DMS53 treated with DMSO at 0.1 percent for 48 hours (cell line): ENCODE results near the gene BMAL1.

Experiments used
- DNase-seq: peaks from one replicate; lab custom pipeline; 2025; ENCODE audit not compliant: unreplicated experiment; lab: John Stamatoyannopoulos, UW

The BMAL1 gene

GRCh38 chr11:13338427-13339069 is 61.0 kb downstream of the BMAL1 start:
- DNase-seq = peak; percentile 67

GRCh38 chr11:13339195-13340153 is 61.9 kb downstream of the BMAL1 start:
- peak; percentile 60 for DNase-seq

GRCh38 chr11:13341026-13341425 is 63.4 kb downstream of the BMAL1 start:
- DNase-seq = no peak

- DNase-seq = no peak
Observed at GRCh38 chr11:13343067-13343466, 65.5 kb downstream of the BMAL1 start.

- DNase-seq = peak; percentile 75
Observed at GRCh38 chr11:13343931-13344717, 66.5 kb downstream of the BMAL1 start.

GRCh38 chr11:13344818-13345217 is 67.2 kb downstream of the BMAL1 start:
- no peak for DNase-seq

GRCh38 chr11:13346470-13346869 is 68.9 kb downstream of the BMAL1 start:
- no peak for DNase-seq

GRCh38 chr11:13347901-13348300 is 70.3 kb downstream of the BMAL1 start:
- no peak for DNase-seq

GRCh38 chr11:13348305-13348704 is 70.7 kb downstream of the BMAL1 start:
- no peak for DNase-seq

- DNase-seq = no peak
Observed at GRCh38 chr11:13349046-13349445, 71.5 kb downstream of the BMAL1 start.

GRCh38 chr11:13349581-13349980 is 72.0 kb downstream of the BMAL1 start:
- no peak for DNase-seq

GRCh38 chr11:13352711-13353110 is 75.1 kb downstream of the BMAL1 start:
- DNase-seq = no peak

GRCh38 chr11:13354335-13354734 is 76.7 kb downstream of the BMAL1 start:
- no peak for DNase-seq

GRCh38 chr11:13355191-13355590 is 77.6 kb downstream of the BMAL1 start:
- no peak for DNase-seq

GRCh38 chr11:13357232-13357631 is 79.6 kb downstream of the BMAL1 start:
- DNase-seq = no peak

- no peak for DNase-seq
Observed at GRCh38 chr11:13358596-13359270, 81.1 kb downstream of the BMAL1 start.

- no peak for DNase-seq
Observed at GRCh38 chr11:13362596-13363109, 85.1 kb downstream of the BMAL1 start.

GRCh38 chr11:13364388-13364787 is 86.8 kb downstream of the BMAL1 start:
- DNase-seq = no peak

GRCh38 chr11:13366266-13367026 is 88.9 kb downstream of the BMAL1 start:
- no peak for DNase-seq

GRCh38 chr11:13367115-13367514 is 89.5 kb downstream of the BMAL1 start:
- DNase-seq = no peak
